T-helper 2 cell treated with Interferon-gamma antibody and Interleukin-4, amounts not matched to agents 100 ng/mL and 5 ng/mL, for 36 hours (primary cell): ENCODE results near the gene CLIP4. TPM values are rescaled to one million over a fixed set of nuclear protein-coding genes. Genes with fewer than 3 reads are reported as not detected.

Experiments
- intact Hi-C: fragments of 100-400 bp; cut with micrococcal nuclease; formaldehyde crosslinking; loops from one replicate; pipeline ENCODE4 v1.15.1; 2023
- total RNA-seq: library from RNA; stranded (reverse); gene quantifications from 2 replicates; pipeline ENCODE4 v1.2.3, GENCODE V29; 2022

The CLIP4 gene
- total RNA-seq, 1 donor from 2014 or later, result 28.2 TPM

- intact Hi-C loops, result no loop called here
Measured at GRCh38 chr2:29218550-29219125, 103.4 kb downstream of the CLIP4 start.

- intact Hi-C loops, result no loop called here
Measured at GRCh38 chr2:29219374-29219773, 104.2 kb downstream of the CLIP4 start.

- intact Hi-C loops, result no loop called here
Measured at GRCh38 chr2:29220506-29221270, 105.5 kb downstream of the CLIP4 start.

- intact Hi-C loops, result no loop called here
Measured at GRCh38 chr2:29222381-29223179, 107.4 kb downstream of the CLIP4 start.

- intact Hi-C loops, result no loop called here
Measured at GRCh38 chr2:29223257-29223656, 108.0 kb downstream of the CLIP4 start.

- intact Hi-C loops, result no loop called here
Measured at GRCh38 chr2:29223851-29224692, 108.9 kb downstream of the CLIP4 start.

- intact Hi-C loops, result no loop called here
Measured at GRCh38 chr2:29224693-29225551, 109.7 kb downstream of the CLIP4 start.

GRCh38 chr2:29225814-29226213, 110.6 kb downstream of the CLIP4 start:
- intact Hi-C loops, result no loop called here

- intact Hi-C loops, result no loop called here
Measured at GRCh38 chr2:29226375-29226774, 111.2 kb downstream of the CLIP4 start.

GRCh38 chr2:29226808-29227207, 111.6 kb downstream of the CLIP4 start:
- intact Hi-C loops, result no loop called here

GRCh38 chr2:29227935-29228675, 112.9 kb downstream of the CLIP4 start:
- intact Hi-C loops, result no loop called here

- intact Hi-C loops, result no loop called here
Measured at GRCh38 chr2:29228947-29229346, 113.7 kb downstream of the CLIP4 start.

GRCh38 chr2:29229640-29230039, 114.4 kb downstream of the CLIP4 start:
- intact Hi-C loops, result no loop called here

- intact Hi-C loops, result no loop called here
Measured at GRCh38 chr2:29232041-29232440, 116.8 kb downstream of the CLIP4 start.

- intact Hi-C loops, result no loop called here
Measured at GRCh38 chr2:29233428-29233827, 118.2 kb downstream of the CLIP4 start.

GRCh38 chr2:29235411-29235810, 120.2 kb downstream of the CLIP4 start:
- intact Hi-C loops, result no loop called here

GRCh38 chr2:29236074-29236473, 120.9 kb downstream of the CLIP4 start:
- intact Hi-C loops, result no loop called here

- intact Hi-C loops, result no loop called here
Measured at GRCh38 chr2:29238497-29238896, 123.3 kb downstream of the CLIP4 start.
